Activated T-cell treated with anti-CD3 and anti-CD28 coated beads, Interleukin-2, amount 50 U/mL, for 72 hours (primary cell): Measurements from ENCODE around the gene ETS1. TPM values are rescaled to one million over a fixed set of nuclear protein-coding genes. Genes with fewer than 3 reads are reported as not detected.
A peak's percentile ranks its signal among the peaks of the same experiment; 100 is the strongest.

Source experiments
- ATAC-seq, 2 donors: fragments of 150-1000 bp; cut with Tn5 transposase; replicated peaks in 1 of 2; 2 replicates each; pipeline ENCODE4 v1.10.0; 2021; ENCODE audit warnings: moderate library complexity in 2 of 2, mild to moderate bottlenecking in 1 of 2
- DNase-seq, 2 donors: peaks; one replicate each; pipeline ENCODE4 v3.0.0; 2021 to 2022; ENCODE audit warnings: mixed read lengths in 1 of 2
- H3K27ac Mint-ChIP-seq: one replicate; pipeline ENCODE4 v1.8.0; 2022; ENCODE audit warnings: mild to moderate bottlenecking, moderate library complexity, mixed read lengths
- H3K27me3 Mint-ChIP-seq: one replicate; pipeline ENCODE4 v1.8.0; 2022; ENCODE audit warnings: low read depth, mixed read lengths
- H3K36me3 Mint-ChIP-seq, 2 donors: one replicate each; pipeline ENCODE4 v1.8.0; 2022; ENCODE audit warnings: mixed read lengths in 2 of 2, mild to moderate bottlenecking in 1 of 2; ENCODE audit not compliant: insufficient read depth in 2 of 2
- H3K4me1 Mint-ChIP-seq: one replicate; pipeline ENCODE4 v1.8.0; 2022; ENCODE audit warnings: low read depth, mixed read lengths
- H3K4me3 Mint-ChIP-seq, 2 donors: one replicate each; pipeline ENCODE4 v1.8.0; 2022; ENCODE audit warnings: mild to moderate bottlenecking in 2 of 2, mixed read lengths in 2 of 2, moderate library complexity in 2 of 2
- H3K9me3 Mint-ChIP-seq, 2 donors: one replicate each; pipeline ENCODE4 v1.8.0; 2022; ENCODE audit warnings: mixed read lengths in 2 of 2
- total RNA-seq, 2 donors: library from RNA; stranded (reverse); gene quantifications; one replicate each; pipeline ENCODE4 v1.2.3, GENCODE V29; 2022

ETS1 gene
- total RNA-seq, 2 donors from 2014 or later: 713 to 736 TPM

DNA sequence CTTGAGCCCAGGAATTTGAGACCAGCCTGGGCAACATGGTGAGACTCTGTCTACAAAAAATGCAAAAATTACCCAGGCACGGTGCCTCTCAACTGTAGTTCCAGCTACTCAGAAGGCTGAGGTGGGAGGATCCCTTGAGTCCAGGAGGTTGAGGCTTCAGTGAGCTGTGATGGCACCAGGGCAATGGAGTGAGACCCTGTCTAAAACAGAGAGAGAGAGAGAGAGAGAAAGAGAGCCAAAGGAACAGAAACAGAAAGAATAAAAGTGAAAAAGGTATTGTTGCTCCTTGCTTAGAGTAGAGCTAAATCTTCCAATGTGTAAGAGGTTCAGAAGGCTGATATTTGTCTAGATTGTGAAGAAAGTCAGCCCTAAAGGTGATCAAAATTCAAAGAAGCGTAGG lies 8.9 kb upstream of the ETS1 start:
- Mint-ChIP-seq H3K27me3 (no peaks in the 10 kb centered on the region), H3K36me3 (no peaks in the 10 kb centered on the region), H3K27ac (no peak overlapping the region), H3K9me3 (no peaks in the 10 kb centered on the region), H3K4me1 (peaks cover 55% of the 10 kb centered on the region), H3K4me3 (no peak overlapping the region)
- ATAC-seq (no peak), DNase-seq (no peak)

DNA sequence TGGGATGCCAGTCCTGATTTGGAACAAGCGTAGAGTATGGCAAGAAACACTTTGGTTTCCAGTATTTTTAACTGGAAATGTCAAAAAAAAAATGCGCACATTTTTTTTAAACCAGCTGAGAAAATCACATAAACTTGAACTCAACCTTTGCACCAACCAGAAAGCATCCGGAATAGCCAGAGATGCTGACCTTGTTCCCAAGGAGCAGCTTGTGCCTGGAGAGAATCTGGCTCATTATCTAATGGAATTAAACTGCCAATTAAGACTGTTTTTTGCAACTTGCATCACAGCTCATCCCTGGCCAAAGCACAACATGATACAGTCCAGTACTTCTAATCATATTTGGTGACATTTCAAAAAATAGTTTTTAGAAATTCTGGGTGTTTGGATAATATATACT lies 8.4 kb upstream of the ETS1 start:
- peaks cover 52% of the 10 kb centered on the region for H3K4me1 Mint-ChIP-seq
- DNase-seq (no peak), ATAC-seq (no peak)
- H3K27me3 Mint-ChIP-seq: no peaks in the 10 kb centered on the region
- no peak overlapping the region for H3K4me3 Mint-ChIP-seq
- H3K36me3 Mint-ChIP-seq: no peaks in the 10 kb centered on the region
- peak overlapping the region; percentile 20 for H3K27ac Mint-ChIP-seq
- no peaks in the 10 kb centered on the region for H3K9me3 Mint-ChIP-seq

DNA sequence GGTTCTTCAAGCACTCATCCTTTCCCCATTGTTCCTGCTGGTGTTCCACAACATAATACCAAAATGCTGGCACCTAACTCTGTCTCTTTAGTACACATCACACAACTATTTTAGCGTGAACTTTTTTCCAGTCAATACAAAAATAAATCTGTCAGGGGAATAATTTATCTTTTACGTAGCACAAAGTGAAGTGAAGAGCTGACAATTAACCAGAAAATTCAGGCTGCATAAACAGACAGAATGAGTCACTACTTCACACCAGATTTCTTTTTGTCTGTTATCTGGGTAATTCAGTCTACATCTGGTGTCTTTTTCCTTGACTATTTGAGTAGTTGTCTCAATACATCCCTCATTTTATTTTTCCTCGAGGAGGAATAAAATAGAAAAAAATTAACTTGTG lies 7.9 kb upstream of the ETS1 start:
- no peak overlapping the region for H3K4me3 Mint-ChIP-seq
- H3K9me3 Mint-ChIP-seq: no peaks in the 10 kb centered on the region
- no peaks in the 10 kb centered on the region for H3K36me3 Mint-ChIP-seq
- no peak for DNase-seq
- H3K27me3 Mint-ChIP-seq: no peaks in the 10 kb centered on the region
- no peak for ATAC-seq
- H3K27ac Mint-ChIP-seq: peak overlapping the region; percentile 20
- H3K4me1 Mint-ChIP-seq: peaks cover 47% of the 10 kb centered on the region

DNA sequence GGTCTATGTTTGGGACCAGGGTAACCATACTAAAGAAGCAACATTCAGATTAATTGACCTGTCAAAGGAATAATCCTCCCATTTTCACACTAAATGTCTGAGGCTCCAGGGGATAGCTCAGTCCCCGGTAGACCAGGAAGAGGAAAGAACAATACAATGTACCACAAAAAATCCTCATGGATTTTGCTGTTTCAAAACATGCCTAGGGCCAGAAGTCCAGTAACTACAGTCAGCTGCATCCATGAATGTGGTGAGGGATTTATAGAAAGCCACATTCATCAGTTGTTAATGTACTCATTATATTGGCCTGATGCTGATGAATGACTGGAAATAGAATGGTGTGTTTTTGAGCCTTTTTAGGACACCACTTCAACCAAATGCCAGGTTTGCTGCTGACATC lies 6.9 kb upstream of the ETS1 start:
- no peaks in the 10 kb centered on the region for H3K27me3 Mint-ChIP-seq
- H3K4me3 Mint-ChIP-seq: no peak overlapping the region
- H3K27ac Mint-ChIP-seq: no peak overlapping the region
- peaks cover 37% of the 10 kb centered on the region for H3K4me1 Mint-ChIP-seq
- ATAC-seq (no peak), DNase-seq (no peak)
- H3K9me3 Mint-ChIP-seq: no peaks in the 10 kb centered on the region
- no peaks in the 10 kb centered on the region for H3K36me3 Mint-ChIP-seq

DNA sequence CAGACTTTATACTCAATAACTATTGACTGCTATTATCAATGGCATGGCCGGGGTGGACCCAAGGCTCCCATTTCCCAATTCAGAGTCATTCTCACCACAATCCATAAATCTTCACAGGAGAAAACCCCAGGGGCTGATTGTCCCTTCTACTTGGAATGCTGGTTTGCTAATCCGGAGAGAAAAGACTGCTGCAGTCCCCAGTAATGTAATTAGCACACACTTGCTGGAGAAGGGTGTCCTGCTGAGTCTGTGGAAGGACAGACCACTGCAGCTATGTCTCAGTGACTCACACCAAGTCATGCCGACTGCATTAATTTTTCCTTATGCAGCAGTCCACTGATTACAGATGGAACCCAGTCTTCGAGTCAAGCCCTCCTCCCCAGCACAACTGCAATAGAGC lies 5.9 kb upstream of the ETS1 start:
- no peak overlapping the region for H3K4me3 Mint-ChIP-seq
- no peaks in the 10 kb centered on the region for H3K36me3 Mint-ChIP-seq
- H3K4me1 Mint-ChIP-seq: peaks cover 27% of the 10 kb centered on the region
- no peaks in the 10 kb centered on the region for H3K9me3 Mint-ChIP-seq
- no peak for ATAC-seq
- H3K27me3 Mint-ChIP-seq: no peaks in the 10 kb centered on the region
- H3K27ac Mint-ChIP-seq: no peak overlapping the region
- DNase-seq: no peak

DNA sequence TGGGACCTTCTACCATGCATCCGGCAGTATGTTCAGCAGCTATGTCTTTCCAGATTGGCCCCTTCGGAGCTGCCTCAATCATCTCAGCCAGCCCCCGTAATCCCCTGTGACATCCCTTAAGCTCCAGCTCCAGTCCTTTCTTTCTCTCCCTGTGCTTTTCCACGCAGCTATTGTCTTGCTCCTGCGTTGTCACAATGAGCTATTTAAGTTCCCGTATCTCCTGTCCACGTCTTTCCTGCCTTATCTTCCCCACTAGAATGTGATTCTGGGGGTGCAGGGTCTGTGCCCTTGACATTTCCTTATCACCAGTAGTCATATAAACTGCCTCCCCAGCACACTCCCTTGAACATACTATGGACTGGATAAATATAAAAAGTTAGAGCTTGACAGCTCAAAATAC lies 5.1 kb upstream of the ETS1 start:
- Mint-ChIP-seq H3K9me3 (no peaks in the 10 kb centered on the region), H3K4me3 (no peak overlapping the region), H3K4me1 (peaks cover 24% of the 10 kb centered on the region), H3K27me3 (no peaks in the 10 kb centered on the region), H3K36me3 (no peaks in the 10 kb centered on the region), H3K27ac (no peak overlapping the region)
- ATAC-seq: no peak
- no peak for DNase-seq

DNA sequence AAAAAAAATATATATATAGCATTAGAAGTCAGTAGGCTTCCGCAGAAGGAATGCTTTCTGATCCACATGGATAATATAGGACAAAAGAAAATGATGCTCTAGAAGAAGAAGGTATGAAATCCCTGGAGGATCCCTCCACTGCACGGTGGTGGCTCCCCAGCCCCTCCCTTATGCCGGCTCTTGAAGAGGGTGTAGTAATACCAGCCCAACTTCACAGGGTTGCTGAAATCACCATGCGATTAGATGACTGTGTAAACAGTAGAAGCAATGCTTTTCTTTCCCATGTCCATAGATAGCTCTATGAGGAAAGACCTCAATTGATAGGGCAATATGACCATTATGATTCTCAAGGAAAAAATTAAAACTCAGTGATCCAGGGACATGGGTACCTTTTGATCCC lies 3.2 kb upstream of the ETS1 start:
- peaks cover 19% of the 10 kb centered on the region for H3K4me1 Mint-ChIP-seq
- H3K9me3 Mint-ChIP-seq: no peaks in the 10 kb centered on the region
- H3K27ac Mint-ChIP-seq: no peak overlapping the region
- DNase-seq (no peak), ATAC-seq (no peak)
- H3K36me3 Mint-ChIP-seq: no peaks in the 10 kb centered on the region
- no peak overlapping the region for H3K4me3 Mint-ChIP-seq
- no peaks in the 10 kb centered on the region for H3K27me3 Mint-ChIP-seq

DNA sequence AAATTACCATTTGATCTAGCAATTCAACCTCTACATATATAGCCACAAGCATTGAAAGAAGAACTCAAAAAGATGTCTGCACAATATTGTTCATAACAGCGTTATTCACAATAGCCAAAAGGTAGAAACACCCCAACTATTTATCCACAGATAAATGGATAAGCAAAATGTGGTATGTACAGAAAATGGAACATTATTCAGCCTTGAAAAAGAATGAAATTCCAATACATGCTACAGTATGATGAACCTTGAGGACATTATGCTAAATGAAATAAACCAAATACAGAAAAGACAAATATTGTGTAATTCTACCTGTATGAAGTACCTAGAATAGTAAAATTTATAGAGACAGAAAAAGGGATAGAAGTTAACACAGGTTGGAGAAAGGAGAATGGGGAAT lies 2.6 kb upstream of the ETS1 start:
- no peak overlapping the region for H3K4me3 Mint-ChIP-seq
- H3K36me3 Mint-ChIP-seq: no peaks in the 10 kb centered on the region
- H3K4me1 Mint-ChIP-seq: peaks cover 19% of the 10 kb centered on the region
- no peak overlapping the region for H3K27ac Mint-ChIP-seq
- ATAC-seq (no peak), DNase-seq (no peak)
- no peaks in the 10 kb centered on the region for H3K9me3 Mint-ChIP-seq
- no peaks in the 10 kb centered on the region for H3K27me3 Mint-ChIP-seq

DNA sequence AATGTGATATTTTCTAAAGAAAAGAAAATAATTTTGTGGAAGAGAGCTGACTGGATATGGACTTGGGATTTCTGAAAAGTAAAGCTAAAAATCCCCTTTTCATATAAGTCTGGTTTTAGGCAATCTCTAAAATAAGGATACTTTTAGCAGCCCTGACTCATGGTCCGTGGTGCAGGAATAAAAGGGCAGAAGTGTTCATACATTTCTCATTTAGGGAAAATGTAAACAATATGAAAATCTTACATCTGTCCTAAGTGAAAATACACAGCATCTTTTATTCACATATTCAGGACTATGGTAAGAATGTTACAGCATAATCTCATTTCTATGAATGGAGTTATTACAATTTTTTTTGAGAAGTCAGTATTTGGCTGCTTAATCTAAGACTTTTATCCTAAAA lies 735 bp upstream of the ETS1 start:
- Mint-ChIP-seq H3K27me3 (no peaks in the 10 kb centered on the region), H3K27ac (no peak overlapping the region), H3K9me3 (no peaks in the 10 kb centered on the region), H3K4me1 (peaks cover 34% of the 10 kb centered on the region), H3K36me3 (no peaks in the 10 kb centered on the region), H3K4me3 (no peak overlapping the region)
- DNase-seq: no peak
- ATAC-seq: no peak

DNA sequence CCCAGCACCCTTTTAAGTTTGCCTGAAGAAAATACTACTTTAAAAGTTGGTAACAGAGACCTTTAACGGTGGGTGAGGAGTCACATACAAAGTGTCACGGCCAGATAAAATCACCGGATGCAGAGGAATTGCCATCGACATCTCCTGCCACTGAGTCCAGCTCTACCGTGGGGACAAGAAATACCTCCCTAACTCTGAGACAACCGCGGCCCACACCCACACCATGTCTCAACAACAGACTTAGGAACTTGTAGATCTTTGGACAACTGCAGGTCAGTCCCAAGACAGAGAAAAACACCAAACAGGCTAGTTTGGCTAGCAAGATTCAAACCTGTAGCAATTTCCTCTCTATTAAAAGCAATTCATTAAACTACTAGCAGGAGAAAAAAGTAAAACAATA lies 669 bp downstream of the ETS1 start:
- DNase-seq (no peak), ATAC-seq (no peak)
- no peak overlapping the region for H3K4me3 Mint-ChIP-seq
- H3K9me3 Mint-ChIP-seq: no peaks in the 10 kb centered on the region
- no peaks in the 10 kb centered on the region for H3K27me3 Mint-ChIP-seq
- H3K36me3 Mint-ChIP-seq: no peaks in the 10 kb centered on the region
- no peak overlapping the region for H3K27ac Mint-ChIP-seq
- H3K4me1 Mint-ChIP-seq: peaks cover 48% of the 10 kb centered on the region

DNA sequence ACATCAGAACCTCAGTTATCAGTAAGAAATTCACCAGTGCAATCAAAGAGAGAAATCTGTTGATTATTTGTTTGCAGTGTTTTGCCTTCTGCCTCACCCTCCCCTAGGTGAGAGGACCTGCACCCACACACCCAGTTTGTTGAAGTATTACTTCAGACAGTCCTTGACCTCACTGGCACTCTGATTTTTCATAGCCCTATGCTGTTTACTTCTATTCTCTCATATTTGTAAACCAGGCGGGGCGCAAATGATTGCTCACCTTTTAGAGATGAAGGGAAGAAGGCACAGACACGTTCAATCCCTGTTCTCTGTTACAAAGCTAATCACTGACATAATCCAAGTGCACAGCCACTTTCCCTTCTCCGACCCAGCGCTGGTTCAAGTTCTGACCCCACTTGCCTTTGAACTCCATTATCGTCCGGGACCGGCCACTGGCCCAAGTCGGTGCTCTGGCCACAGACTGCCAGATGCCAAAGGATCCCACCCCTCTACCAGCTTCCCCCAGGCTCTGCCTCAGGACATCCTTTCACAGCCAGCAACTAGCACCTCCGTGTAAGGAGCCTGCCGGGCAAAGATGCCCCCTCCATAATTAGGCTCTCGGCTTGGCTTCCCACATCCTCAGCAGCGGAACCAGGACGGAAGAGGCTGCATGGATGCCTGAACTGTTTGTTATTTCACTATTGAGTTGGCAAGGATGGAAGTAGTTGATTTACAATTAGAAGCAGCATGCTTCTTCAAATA lies 1.7 kb downstream of the ETS1 start:
- H3K9me3 Mint-ChIP-seq: no peaks in the 10 kb centered on the region
- peaks cover 58% of the 10 kb centered on the region for H3K4me1 Mint-ChIP-seq
- H3K27me3 Mint-ChIP-seq: no peaks in the 10 kb centered on the region
- DNase-seq: no peak
- H3K27ac Mint-ChIP-seq: no peak overlapping the region
- ATAC-seq: no peak
- no peak overlapping the region for H3K4me3 Mint-ChIP-seq
- no peaks in the 10 kb centered on the region for H3K36me3 Mint-ChIP-seq

DNA sequence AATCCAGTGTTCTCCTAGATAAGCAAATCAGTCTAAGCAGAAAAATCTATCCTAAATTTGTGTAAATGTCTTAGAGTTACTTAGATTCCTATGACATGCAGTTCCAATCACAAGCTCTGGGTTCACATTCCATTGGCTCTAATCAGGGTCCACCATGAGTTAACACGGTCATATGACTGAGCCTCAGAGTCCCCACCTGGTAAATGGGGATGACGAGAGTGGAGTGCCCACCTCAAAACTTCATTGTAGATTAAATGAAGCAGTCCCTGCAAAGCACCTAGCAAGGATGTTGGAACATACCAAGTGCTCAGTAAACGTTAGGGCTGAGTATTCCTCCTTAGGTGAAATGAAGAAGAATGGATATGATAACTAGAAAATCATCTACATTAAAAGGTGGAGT lies 3.1 kb downstream of the ETS1 start:
- DNase-seq (no peak), ATAC-seq (no peak)
- Mint-ChIP-seq H3K36me3 (no peaks in the 10 kb centered on the region), H3K27ac (peak overlapping the region; percentile 15), H3K9me3 (no peaks in the 10 kb centered on the region), H3K4me1 (peaks cover 72% of the 10 kb centered on the region), H3K4me3 (peak overlapping the region in 1 of 2 donors; percentile 18), H3K27me3 (no peaks in the 10 kb centered on the region)

DNA sequence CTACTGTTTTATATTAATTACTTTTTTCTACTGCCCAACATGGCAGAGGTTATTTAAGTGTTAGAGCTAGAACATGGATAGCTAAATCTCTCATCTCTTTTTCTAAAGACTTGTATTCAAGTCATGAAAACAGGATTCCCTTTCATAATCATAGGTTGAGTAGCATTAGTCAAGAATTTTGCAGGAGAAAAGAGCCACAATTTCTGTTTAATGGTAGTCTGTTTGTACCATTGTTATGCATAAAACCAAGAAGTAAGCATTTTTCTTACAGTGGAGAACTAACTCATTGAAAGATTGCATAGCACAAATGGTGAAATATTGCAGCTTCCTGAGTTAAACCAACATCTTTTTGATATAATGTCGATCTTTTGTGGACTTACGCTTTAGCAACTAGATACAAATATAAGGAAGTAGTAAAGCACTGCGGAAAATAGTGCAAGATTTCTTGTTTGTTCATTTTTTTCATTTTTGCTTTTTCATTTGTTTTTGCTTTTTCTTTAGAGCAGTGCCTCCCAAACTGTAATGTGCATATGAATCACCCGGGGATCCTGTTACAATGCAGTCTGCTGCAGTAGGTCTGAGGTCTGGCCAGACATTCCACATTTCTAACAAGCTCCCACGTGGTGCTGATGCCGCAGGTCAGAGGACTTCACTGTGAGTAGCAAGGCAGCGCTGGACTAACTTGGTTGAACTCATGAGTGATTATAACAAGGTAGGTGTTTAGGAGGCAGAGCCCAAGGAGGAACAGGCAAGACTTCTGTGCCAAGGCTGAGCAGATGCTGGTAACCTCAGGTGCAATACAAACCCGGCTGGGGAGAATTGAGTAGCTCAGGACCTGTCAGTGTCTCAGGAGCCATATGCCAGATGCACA lies 4.6 kb downstream of the ETS1 start:
- Mint-ChIP-seq H3K27ac (no peak overlapping the region), H3K27me3 (no peaks in the 10 kb centered on the region), H3K36me3 (no peaks in the 10 kb centered on the region), H3K4me3 (peak overlapping the region; percentile 75 to 79), H3K9me3 (no peaks in the 10 kb centered on the region), H3K4me1 (peaks cover 82% of the 10 kb centered on the region)
- DNase-seq (peak in 1 of 2 donors; percentile 5), ATAC-seq (peak in 1 of 2 donors; percentile 10)
